WTC11 (cell line): ENCODE measurements around the gene RIMBP2. TPM values are rescaled to one million over a fixed set of nuclear protein-coding genes. Genes with fewer than 3 reads are reported as not detected.
"Not testable (repeated sequence)": the region's sequence is repeated elsewhere in the genome, so short reads cannot be mapped to it uniquely, and the experiment has no call there.

Source experiments
- ATAC-seq: fragments of 200-7000 bp; cut with Tn5 transposase; 2 replicates; pipeline ENCODE4 v1.10.0; 2021; ENCODE audit warnings: mild to moderate bottlenecking, moderate library complexity
- CTCF ChIA-PET: fragments of 300-600 bp; sonication (Branson Sonifier 250); formaldehyde crosslinking; loops from one replicate; lab custom pipeline; 2021; ENCODE audit warnings: antibody characterized with exemption; lab: Charles Lee
- POLR2A ChIA-PET: fragments of 350-600 bp; sonication (Branson Sonifier 250); formaldehyde crosslinking; loops from one replicate; lab custom pipeline; 2021; ENCODE audit warnings: antibody characterized with exemption; lab: Charles Lee
- DNase-seq: peaks from one replicate; pipeline ENCODE4 v3.0.0; 2021; ENCODE audit warnings: low spot score
- H3K27ac Mint-ChIP-seq: 2 replicates; pipeline ENCODE4 v1.8.0; 2021; ENCODE audit warnings: mixed read lengths
- H3K27me3 Mint-ChIP-seq: 2 replicates; pipeline ENCODE4 v1.8.0; 2021; ENCODE audit warnings: low read depth, mild to moderate bottlenecking, moderate library complexity, mixed read lengths
- H3K36me3 Mint-ChIP-seq: 2 replicates; pipeline ENCODE4 v1.8.0; 2021; ENCODE audit warnings: mixed read lengths
- H3K4me1 Mint-ChIP-seq: 2 replicates; pipeline ENCODE4 v1.8.0; 2022; ENCODE audit warnings: mixed read lengths
- H3K4me3 Mint-ChIP-seq: 2 replicates; pipeline ENCODE4 v1.8.0; 2021; ENCODE audit warnings: mild to moderate bottlenecking, moderate library complexity, mixed read lengths
- H3K9me3 Mint-ChIP-seq: 2 replicates; pipeline ENCODE4 v1.8.0; 2021; ENCODE audit warnings: mixed read lengths
- ERG ChIP-seq: fragments of 250-450 bp; sonication (Bioruptor Pico); IDR thresholded peaks from 2 replicates; pipeline ENCODE4 v1.8.0; 2021; ENCODE audit warnings: mild to moderate bottlenecking
- ETV6 ChIP-seq: sonication (generic); formaldehyde crosslinking; IDR thresholded peaks from 2 replicates; pipeline ENCODE4 v1.8.1; 2022; ENCODE audit warnings: mild to moderate bottlenecking, missing genetic modification reagents
- GABPB1 ChIP-seq: sonication (generic); formaldehyde crosslinking; IDR thresholded peaks from 2 replicates; pipeline ENCODE4 v1.8.1; 2023; ENCODE audit warnings: mild to moderate bottlenecking, missing genetic modification reagents
- MYBL2 ChIP-seq: sonication (generic); formaldehyde crosslinking; IDR thresholded peaks from 2 replicates; pipeline ENCODE4 v1.8.1; 2023; ENCODE audit warnings: mild to moderate bottlenecking, moderate library complexity, missing genetic modification reagents
- NFE2L1 ChIP-seq: sonication (generic); formaldehyde crosslinking; IDR thresholded peaks from 2 replicates; pipeline ENCODE4 v1.8.1; 2023; ENCODE audit warnings: missing genetic modification reagents
- RORB ChIP-seq: fragments of 250-450 bp; sonication (Bioruptor Pico); IDR thresholded peaks from 2 replicates; pipeline ENCODE4 v1.9.0; 2021; ENCODE audit warnings: mild to moderate bottlenecking
- SMAD4 ChIP-seq: sonication (generic); formaldehyde crosslinking; IDR thresholded peaks from 2 replicates; pipeline ENCODE4 v1.8.0; 2022; ENCODE audit warnings: mild to moderate bottlenecking, missing genetic modification reagents
- total RNA-seq: library from RNA; stranded (reverse); gene quantifications from 3 replicates; pipeline ENCODE4 v1.2.3, GENCODE V29; 2021
- TF ChIP-seq, protein P1 (sequence below): fragments of 250-450 bp; sonication (Bioruptor Pico); IDR thresholded peaks from 2 replicates; pipeline ENCODE4 v1.9.0; 2021; ENCODE audit warnings: mild to moderate bottlenecking
- TF ChIP-seq, protein P2 (sequence below): fragments of 250-450 bp; sonication (Bioruptor Pico); IDR thresholded peaks from 2 replicates; pipeline ENCODE4 v1.9.0; 2021; ENCODE audit warnings: mild to moderate bottlenecking

Gene RIMBP2
- total RNA-seq, 1 experiment from 2014 or later: 2.6 TPM

DNA sequence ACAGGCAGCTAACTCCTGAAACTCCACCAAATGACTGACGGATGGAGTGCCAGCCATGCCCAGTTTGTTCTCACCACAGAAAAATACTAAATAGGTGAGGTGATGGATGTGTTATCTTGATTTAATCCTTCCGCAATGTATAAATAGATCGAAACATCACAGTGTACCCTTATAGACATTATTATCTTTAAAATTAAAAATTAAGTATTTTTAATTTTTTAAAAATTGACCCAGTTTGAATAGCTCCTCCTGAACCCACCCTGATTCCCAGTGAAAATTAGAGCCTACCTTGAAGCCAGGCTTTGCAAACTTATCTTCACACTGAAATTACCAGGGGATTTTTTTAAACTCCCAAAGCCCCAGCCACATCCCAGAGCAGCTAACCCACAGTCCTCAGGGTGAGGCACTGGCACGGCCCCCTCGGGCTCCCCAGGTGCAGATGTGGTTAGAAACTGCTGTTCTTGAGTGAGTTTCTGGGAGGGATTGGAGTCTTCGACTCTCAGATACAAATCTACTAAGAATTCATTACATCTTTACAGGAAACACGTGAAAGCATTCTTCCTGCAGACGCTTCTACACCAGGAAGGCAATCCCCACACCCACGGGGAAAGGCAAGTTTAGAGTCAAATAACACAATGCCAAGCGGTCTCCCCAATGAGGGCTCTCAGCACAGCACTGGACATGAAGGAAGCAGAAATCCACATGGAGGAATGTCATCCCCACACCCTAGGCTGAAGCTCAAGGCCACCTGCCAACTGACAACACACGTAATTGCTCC is 126.4 kb downstream of the RIMBP2 start:
- ChIA-PET CTCF (no interaction called here), POLR2A (no interaction called here)
- DNase-seq (no peak), ATAC-seq (no peak)
- Mint-ChIP-seq H3K4me3 (no peak overlapping the region), H3K27ac (no peak overlapping the region), H3K9me3 (peaks cover 17% of the 10 kb centered on the region), H3K36me3 (0 out of 2 replicates have a peak, but pooled peaks cover 3% of the 10 kb centered on the region), H3K4me1 (0 out of 2 replicates have a peak, but pooled peaks cover 3% of the 10 kb centered on the region), H3K27me3 (peaks cover 2% of the 10 kb centered on the region; the same call in 1 of the 2 replicates)
- no peak for TF ChIP-seq ETV6 (CRISPR knock-in tag)
- no peak for TF ChIP-seq GABPB1
- TF ChIP-seq RORB (CRISPR knock-in tag): no peak
- TF ChIP-seq SMAD4 (CRISPR knock-in tag): no peak
- TF ChIP-seq, protein P1, sequence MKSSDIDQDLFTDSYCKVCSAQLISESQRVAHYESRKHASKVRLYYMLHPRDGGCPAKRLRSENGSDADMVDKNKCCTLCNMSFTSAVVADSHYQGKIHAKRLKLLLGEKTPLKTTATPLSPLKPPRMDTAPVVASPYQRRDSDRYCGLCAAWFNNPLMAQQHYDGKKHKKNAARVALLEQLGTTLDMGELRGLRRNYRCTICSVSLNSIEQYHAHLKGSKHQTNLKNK (CRISPR knock-in tag): no peak

GRCh38 chr12:130588696-130589539 is 127.2 kb downstream of the RIMBP2 start:
- Mint-ChIP-seq H3K4me1 (0 out of 2 replicates have a peak, but pooled peaks cover 3% of the 10 kb centered on the region), H3K27me3 (peaks cover 2% of the 10 kb centered on the region; the same call in 1 of the 2 replicates), H3K36me3 (0 out of 2 replicates have a peak, but pooled peaks cover 3% of the 10 kb centered on the region), H3K4me3 (no peak overlapping the region), H3K9me3 (peaks cover 17% of the 10 kb centered on the region), H3K27ac (no peak overlapping the region)
- POLR2A ChIA-PET: no interaction called here
- TF ChIP-seq ERG (CRISPR knock-in tag): no peak
- CTCF ChIA-PET: no interaction called here
- DNase-seq (no peak), ATAC-seq (no peak)

- H3K4me1 Mint-ChIP-seq: 0 out of 2 replicates have a peak, but pooled peaks cover 3% of the 10 kb centered on the region
- POLR2A ChIA-PET: no interaction called here
- H3K27ac Mint-ChIP-seq: no peak overlapping the region
Observed at GRCh38 chr12:130587966-130588365, 128.1 kb downstream of the RIMBP2 start.

GRCh38 chr12:130584475-130584874 is 131.6 kb downstream of the RIMBP2 start:
- H3K4me1 Mint-ChIP-seq, H3K4me3 Mint-ChIP-seq, H3K36me3 Mint-ChIP-seq, DNase-seq, ATAC-seq, H3K27me3 Mint-ChIP-seq, H3K27ac Mint-ChIP-seq, POLR2A ChIA-PET, CTCF ChIA-PET: not testable (repeated sequence)
- H3K9me3 Mint-ChIP-seq: peaks cover 20% of the 10 kb centered on the region

More at GRCh38 chr12:130587966-130588365, 128.1 kb downstream of the RIMBP2 start:
- DNase-seq (no peak), ATAC-seq (no peak)
- H3K27me3 Mint-ChIP-seq: peaks cover 2% of the 10 kb centered on the region; the same call in 1 of the 2 replicates
- no peak overlapping the region for H3K4me3 Mint-ChIP-seq
- H3K9me3 Mint-ChIP-seq: peaks cover 17% of the 10 kb centered on the region
- TF ChIP-seq GABPB1 (no peak), MYBL2 (CRISPR knock-in tag) (no peak), NFE2L1 (no peak)
- TF ChIP-seq, protein P2, sequence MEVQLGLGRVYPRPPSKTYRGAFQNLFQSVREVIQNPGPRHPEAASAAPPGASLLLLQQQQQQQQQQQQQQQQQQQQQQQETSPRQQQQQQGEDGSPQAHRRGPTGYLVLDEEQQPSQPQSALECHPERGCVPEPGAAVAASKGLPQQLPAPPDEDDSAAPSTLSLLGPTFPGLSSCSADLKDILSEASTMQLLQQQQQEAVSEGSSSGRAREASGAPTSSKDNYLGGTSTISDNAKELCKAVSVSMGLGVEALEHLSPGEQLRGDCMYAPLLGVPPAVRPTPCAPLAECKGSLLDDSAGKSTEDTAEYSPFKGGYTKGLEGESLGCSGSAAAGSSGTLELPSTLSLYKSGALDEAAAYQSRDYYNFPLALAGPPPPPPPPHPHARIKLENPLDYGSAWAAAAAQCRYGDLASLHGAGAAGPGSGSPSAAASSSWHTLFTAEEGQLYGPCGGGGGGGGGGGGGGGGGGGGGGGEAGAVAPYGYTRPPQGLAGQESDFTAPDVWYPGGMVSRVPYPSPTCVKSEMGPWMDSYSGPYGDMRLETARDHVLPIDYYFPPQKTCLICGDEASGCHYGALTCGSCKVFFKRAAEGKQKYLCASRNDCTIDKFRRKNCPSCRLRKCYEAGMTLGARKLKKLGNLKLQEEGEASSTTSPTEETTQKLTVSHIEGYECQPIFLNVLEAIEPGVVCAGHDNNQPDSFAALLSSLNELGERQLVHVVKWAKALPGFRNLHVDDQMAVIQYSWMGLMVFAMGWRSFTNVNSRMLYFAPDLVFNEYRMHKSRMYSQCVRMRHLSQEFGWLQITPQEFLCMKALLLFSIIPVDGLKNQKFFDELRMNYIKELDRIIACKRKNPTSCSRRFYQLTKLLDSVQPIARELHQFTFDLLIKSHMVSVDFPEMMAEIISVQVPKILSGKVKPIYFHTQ (CRISPR knock-in tag): no peak
- CTCF ChIA-PET: no interaction called here
- H3K36me3 Mint-ChIP-seq: 0 out of 2 replicates have a peak, but pooled peaks cover 3% of the 10 kb centered on the region
